Measurements from ENCODE around the gene BDKRB1. TPM values are rescaled to one million over a fixed set of nuclear protein-coding genes. Genes with fewer than 3 reads are reported as not detected.

The BDKRB1 gene
- polyA plus RNA-seq, 3 donors, result not detected

- H3K27ac ChIP-seq (ENCODE audit: low read depth in 1 of 2, low read length in 2 of 2), result no peak overlapping the region
- no peaks in the 10 kb centered on the region for H3K36me3 ChIP-seq (replicated peaks in 1 of 2; ENCODE audit: control insufficient read depth in 1 of 2, insufficient read depth in 2 of 2, low read length in 2 of 2)
- Mint-ChIP-seq H3K27ac (no peak overlapping the region), H3K4me3 (no peak overlapping the region), H3K4me1 (no peaks in the 10 kb centered on the region), H3K9me3 (peaks cover 0 to 15% (median 13%) of the 10 kb centered on the region in 7 donors), H3K36me3 (no peaks in the 10 kb centered on the region), H3K27me3 (ENCODE audit: low read depth in 3 of 3) (peaks cover 24 to 34% (median 24%) of the 10 kb centered on the region in 3 donors)
- no peak for TF ChIP-seq CTCF (IDR thresholded peaks at IDR 0.05)
- WGBS (ENCODE audit: insufficient coverage), result 97% methylated on average over 5 of the region's 5 CpGs
- no peaks in the 10 kb centered on the region for H3K4me1 ChIP-seq (ENCODE audit: control insufficient read depth in 1 of 2, insufficient read depth in 2 of 2, low read length in 2 of 2)
- intact Hi-C loops (cut with micrococcal nuclease), result no loop called here
- H3K4me2 ChIP-seq (replicated peaks; ENCODE audit: extremely low read depth, low read length, poor library complexity, severe bottlenecking), result no peak overlapping the region
- peaks cover 2 to 22% of the 10 kb centered on the region in 2 donors for H3K27me3 ChIP-seq (ENCODE audit: control insufficient read depth in 2 of 2, insufficient read depth in 2 of 2, low read length in 2 of 2)
- no peak overlapping the region for H3K9ac ChIP-seq (ENCODE audit: insufficient read depth, low read length, poor library complexity, severe bottlenecking)
- no peak for DNase-seq
- H2AFZ ChIP-seq (ENCODE audit: insufficient read depth, low read depth, low read length, poor library complexity, severe bottlenecking), result no peak overlapping the region
- H3K4me3 ChIP-seq (replicated peaks in 1 of 3; ENCODE audit: low read depth in 2 of 3, low read length in 3 of 3), result no peak overlapping the region
- peaks cover 4 to 9% of the 10 kb centered on the region in 2 donors for H3K9me3 ChIP-seq (replicated peaks in 1 of 2; ENCODE audit: control insufficient read depth in 1 of 2, insufficient read depth in 1 of 2, low read length in 2 of 2)
- H4K20me1 ChIP-seq (ENCODE audit: insufficient read depth, low read length), result no peaks in the 10 kb centered on the region
- H3K79me2 ChIP-seq (ENCODE audit: insufficient read depth, low read length), result no peaks in the 10 kb centered on the region
Measured at GRCh38 chr14:96207686-96208085, 48.3 kb upstream of the BDKRB1 start.

DNA sequence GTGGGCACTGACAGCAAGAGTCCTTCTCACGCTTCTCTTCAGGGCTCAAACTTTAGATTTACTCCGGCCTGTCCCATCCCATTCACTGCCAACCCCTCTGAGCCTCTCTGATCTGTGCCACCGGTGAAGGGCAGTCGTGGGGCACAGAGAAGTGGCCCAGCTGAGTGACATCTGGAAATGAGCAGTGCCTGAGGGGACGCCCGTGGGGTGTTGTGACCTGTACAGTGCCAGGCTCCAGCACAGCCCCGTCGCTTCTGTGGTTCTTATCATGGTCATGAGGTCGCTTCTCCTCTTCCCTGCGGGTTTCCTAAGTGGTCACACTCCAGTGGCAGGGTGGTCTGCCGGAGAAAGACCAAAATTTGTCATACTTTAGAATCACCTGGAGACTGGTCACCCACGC, 47.3 kb upstream of the BDKRB1 start:
- no peaks in the 10 kb centered on the region for H3K4me1 ChIP-seq (ENCODE audit: control insufficient read depth in 1 of 2, insufficient read depth in 2 of 2, low read length in 2 of 2)
- no peak for DNase-seq
- H3K79me2 ChIP-seq (ENCODE audit: insufficient read depth, low read length), result no peaks in the 10 kb centered on the region
- no peak overlapping the region for H3K4me2 ChIP-seq (replicated peaks; ENCODE audit: extremely low read depth, low read length, poor library complexity, severe bottlenecking)
- H3K4me3 ChIP-seq (replicated peaks in 1 of 3; ENCODE audit: low read depth in 2 of 3, low read length in 3 of 3), result no peak overlapping the region
- no peak overlapping the region for H2AFZ ChIP-seq (ENCODE audit: insufficient read depth, low read depth, low read length, poor library complexity, severe bottlenecking)
- Mint-ChIP-seq H3K9me3 (peaks cover 0 to 20% (median 13%) of the 10 kb centered on the region in 7 donors), H3K27me3 (ENCODE audit: low read depth in 3 of 3) (peaks cover 21 to 25% (median 22%) of the 10 kb centered on the region in 3 donors), H3K4me3 (no peak overlapping the region), H3K27ac (no peak overlapping the region), H3K4me1 (no peaks in the 10 kb centered on the region), H3K36me3 (no peaks in the 10 kb centered on the region)
- intact Hi-C loops (cut with micrococcal nuclease), result no loop called here
- H3K27me3 ChIP-seq (ENCODE audit: control insufficient read depth in 2 of 2, insufficient read depth in 2 of 2, low read length in 2 of 2), result peaks cover 2 to 18% of the 10 kb centered on the region in 2 donors
- H3K9ac ChIP-seq (ENCODE audit: insufficient read depth, low read length, poor library complexity, severe bottlenecking), result no peak overlapping the region
- TF ChIP-seq CTCF (IDR thresholded peaks at IDR 0.05), result no peak
- WGBS (ENCODE audit: insufficient coverage), result 82% methylated on average over 9 of the region's 12 CpGs
- H3K9me3 ChIP-seq (replicated peaks in 1 of 2; ENCODE audit: control insufficient read depth in 1 of 2, insufficient read depth in 1 of 2, low read length in 2 of 2), result peaks cover 3 to 9% of the 10 kb centered on the region in 2 donors
- H3K36me3 ChIP-seq (replicated peaks in 1 of 2; ENCODE audit: control insufficient read depth in 1 of 2, insufficient read depth in 2 of 2, low read length in 2 of 2), result no peaks in the 10 kb centered on the region
- no peak overlapping the region for H3K27ac ChIP-seq (ENCODE audit: low read depth in 1 of 2, low read length in 2 of 2)
- H4K20me1 ChIP-seq (ENCODE audit: insufficient read depth, low read length), result no peaks in the 10 kb centered on the region
